Stimulated activated CD8-positive, alpha-beta memory T cell treated with anti-CD3 and anti-CD28 coated beads, Interleukin-7, amount 100 ng/mL, for 1 hour (primary cell): ENCODE data around the gene SORCS2.

ENCODE experiments used
- DNase-seq, 2 donors: peaks; one replicate each; pipeline ENCODE4 v3.0.0-alpha.2; 2020; ENCODE audit warnings: low read depth in 2 of 2

The SORCS2 gene

GRCh38 chr4:7356667-7357310 lies 164.5 kb downstream of the SORCS2 start:
- DNase-seq: no peak

- DNase-seq: no peak
These were observed 165.0 kb downstream of the SORCS2 start for GRCh38 chr4:7357323-7357722.

DNA sequence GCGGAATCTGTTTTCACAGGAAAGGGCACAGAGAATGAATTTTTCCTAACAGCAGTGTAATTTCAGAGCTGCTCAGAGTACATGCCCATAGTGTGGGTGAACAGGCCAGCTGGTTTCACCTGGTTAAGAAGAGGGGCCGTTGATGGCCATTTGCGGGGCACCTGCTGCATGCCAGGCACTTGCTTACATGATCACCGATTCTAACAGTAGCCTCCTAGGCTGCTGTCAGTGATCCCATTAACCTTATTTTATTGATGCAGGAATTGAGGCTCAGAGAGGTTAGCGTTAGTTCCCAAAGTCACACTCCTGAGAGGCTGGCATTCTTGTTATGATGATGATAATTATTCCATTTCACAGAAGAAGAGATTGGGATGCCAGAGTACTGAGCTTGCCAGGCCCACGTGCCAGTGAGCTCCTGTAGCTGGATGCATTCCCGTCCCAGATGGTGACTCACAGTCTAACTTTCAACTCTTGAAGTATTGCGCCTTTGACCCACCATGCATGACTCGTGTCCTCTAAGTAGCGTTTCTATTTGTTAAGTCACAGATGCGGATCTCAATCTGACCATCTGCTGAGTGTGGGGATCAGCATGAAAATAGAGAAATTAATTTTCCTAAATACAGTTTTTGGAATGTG lies 165.9 kb downstream of the SORCS2 start:
- DNase-seq: no peak

- DNase-seq: no peak
These were observed 167.2 kb downstream of the SORCS2 start for GRCh38 chr4:7359400-7360062.

- DNase-seq: no peak
These were observed 168.5 kb downstream of the SORCS2 start for GRCh38 chr4:7360806-7361205.

DNA sequence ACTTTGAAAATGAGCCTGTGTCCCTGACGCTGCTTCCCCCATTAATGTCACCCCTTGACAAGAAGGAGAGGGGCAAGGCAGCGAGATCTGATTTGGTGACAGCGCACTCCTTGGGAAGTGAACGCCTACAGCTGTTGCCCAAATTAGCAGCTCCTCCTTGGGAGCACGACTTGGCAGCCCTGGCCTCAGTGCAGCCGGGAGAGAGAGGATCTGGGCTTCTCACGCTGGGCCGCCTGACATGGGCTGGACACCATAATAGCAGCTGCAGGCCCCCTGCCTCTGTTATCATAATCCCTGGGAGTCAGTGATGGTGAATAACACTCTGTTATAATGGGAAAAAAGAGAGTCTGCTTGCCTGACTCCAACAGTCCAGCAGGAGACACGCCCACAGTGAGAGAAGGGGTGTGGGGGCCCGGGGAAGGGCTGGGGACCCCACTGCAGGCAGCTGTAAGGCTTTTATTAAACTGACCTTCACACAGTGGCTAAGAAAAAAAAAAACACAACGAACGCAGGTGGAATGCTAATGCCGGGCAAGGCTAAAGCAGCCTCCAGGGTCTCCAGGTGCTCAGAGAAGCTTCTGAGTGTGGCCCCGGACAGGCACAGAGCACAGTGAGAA lies 169.1 kb downstream of the SORCS2 start:
- no peak for DNase-seq

GRCh38 chr4:7362341-7362740 lies 170.0 kb downstream of the SORCS2 start:
- DNase-seq: no peak

- no peak for DNase-seq
These were observed 170.6 kb downstream of the SORCS2 start for GRCh38 chr4:7362862-7363430.

GRCh38 chr4:7364979-7365378 lies 172.6 kb downstream of the SORCS2 start:
- no peak for DNase-seq

- DNase-seq: no peak
These were observed 173.3 kb downstream of the SORCS2 start for GRCh38 chr4:7365462-7366179.

DNA sequence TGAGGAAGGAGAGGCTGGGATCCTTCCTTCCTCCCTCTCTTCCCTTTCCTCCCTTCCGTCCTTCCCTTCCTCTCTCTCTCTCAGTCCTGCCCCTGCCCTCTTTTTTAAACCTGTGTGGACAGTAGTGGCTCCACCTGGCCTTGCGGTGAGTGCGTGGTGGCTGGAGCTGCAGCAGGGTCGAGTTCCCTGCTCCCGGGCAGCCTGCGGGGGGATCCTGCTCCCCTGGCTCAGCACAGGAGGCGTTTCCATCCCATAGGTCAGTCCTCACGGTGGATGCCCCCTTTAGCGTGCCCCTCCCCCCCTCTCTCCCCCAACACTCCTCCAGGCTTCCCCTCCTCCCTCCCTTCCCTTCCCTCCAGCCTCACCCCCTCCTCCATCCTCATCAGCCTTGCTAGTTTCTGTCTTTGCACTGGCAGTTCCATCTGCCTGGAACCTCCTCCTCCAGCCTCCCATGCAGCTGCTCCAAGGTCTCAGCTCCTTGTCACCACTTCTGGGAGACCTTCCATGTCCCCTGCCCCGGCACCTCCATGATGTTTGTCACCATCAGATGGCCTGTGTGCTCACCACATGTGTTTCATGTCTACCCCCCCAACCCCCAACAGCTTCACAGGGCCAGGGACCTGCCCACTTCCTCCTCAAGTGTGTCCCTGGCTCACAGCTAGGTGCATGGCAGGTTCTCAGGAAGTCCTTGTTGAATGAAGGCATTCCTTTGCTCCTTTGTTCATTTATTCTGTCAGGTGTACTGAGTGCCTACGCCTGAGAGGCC lies 174.0 kb downstream of the SORCS2 start:
- DNase-seq: no peak

DNA sequence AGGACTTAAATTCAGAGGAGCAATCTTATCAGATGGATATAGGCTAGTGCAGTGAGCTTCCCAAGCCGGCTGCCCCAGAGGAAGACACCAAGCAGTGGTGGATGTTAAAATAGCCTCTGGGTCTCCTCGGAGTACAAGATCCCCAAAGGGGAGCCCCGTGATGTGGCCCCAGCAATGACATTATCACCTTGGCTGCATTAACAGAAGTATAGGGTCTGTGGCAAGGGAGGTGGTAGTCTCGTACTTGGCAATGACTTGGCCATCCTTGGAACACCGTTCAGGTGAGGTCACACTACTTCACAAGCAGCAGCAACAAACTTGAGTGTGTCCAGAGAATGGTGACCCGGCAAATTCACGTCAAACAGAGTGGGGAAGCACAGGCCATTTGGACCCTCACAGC lies 174.6 kb downstream of the SORCS2 start:
- DNase-seq: no peak

DNA sequence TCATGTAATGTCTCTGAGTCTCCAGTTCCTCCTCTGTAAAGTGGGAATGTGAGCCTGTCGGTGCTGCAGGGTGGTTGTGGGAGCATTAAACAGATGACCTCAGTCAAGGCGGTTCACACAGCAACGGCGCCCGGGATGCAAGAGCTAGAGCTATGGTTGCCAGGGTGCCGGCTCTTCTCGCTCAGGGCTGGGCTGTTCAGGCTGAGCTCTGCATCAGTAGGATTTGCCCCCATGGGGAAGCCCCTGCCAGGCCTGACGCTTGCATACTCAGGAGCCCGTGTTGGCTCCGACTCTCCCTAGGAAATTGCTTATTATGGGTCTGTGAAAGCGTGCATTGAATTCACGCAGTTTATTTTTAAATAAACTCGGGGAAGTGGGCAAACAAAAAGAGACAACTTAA lies 175.1 kb downstream of the SORCS2 start:
- no peak for DNase-seq

DNA sequence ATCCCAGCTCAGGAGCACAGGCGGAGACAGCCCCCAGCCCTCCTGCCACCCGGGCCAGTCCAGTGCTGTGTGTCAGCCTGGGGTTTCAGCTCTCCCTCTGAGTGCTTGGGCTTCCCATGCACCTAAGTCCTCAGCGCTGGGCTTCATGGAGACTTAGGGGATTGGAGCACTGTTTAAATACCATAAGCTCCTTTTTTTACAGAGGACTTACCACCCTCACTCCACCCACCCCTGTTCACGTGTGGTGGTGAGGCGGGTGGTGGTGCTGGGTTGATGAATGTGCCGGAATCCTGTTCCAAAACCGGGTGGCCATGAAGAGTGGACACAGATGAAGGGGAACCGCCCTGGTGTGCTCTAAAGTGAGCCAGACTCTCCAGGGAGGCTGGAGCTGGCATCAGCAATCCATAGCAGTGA lies 175.5 kb downstream of the SORCS2 start:
- DNase-seq: no peak

- no peak for DNase-seq
These were observed 176.0 kb downstream of the SORCS2 start for GRCh38 chr4:7368296-7368695.

DNA sequence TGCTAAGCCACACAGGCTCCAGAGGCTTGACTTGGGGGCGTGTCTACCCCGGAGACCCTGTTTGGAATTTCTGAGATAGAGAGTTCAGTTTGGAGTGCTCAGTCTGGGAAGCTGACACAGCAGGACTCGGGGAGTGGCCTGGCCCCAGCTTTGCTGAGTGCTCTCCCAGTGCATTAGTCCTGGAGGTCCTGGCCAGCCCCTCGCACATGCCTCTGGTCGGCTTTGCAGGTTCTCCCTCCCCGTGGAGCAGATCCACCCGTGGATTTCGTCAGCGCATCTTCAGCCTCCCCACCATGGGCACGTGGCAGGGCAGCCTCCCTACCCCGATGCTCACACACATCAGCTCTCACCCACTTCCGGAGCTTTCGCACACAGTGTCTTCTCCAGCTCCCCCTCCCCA lies 177.2 kb downstream of the SORCS2 start:
- no peak for DNase-seq

DNA sequence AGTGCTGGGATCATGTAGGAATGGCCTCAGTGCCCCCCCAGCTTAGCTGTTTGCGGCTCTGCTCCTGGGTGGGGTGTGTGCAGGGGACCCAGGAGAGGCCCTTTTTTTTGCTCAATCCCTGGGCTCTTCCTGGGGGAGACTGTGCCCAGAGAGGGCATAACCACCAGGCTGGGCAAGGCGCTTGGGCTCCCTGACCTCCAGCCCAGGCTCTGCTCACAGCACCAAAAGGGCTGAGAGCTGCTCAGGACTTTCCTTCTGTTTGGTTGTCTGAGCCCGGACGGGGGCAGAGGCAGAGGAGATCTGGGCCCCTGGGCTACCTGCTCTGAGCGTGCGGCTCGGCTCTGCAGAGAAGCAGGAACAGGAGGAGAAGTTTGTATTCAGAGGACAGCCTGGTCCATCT lies 177.7 kb downstream of the SORCS2 start:
- DNase-seq: no peak

- DNase-seq: no peak
These were observed 179.0 kb downstream of the SORCS2 start for GRCh38 chr4:7371210-7371941.

DNA sequence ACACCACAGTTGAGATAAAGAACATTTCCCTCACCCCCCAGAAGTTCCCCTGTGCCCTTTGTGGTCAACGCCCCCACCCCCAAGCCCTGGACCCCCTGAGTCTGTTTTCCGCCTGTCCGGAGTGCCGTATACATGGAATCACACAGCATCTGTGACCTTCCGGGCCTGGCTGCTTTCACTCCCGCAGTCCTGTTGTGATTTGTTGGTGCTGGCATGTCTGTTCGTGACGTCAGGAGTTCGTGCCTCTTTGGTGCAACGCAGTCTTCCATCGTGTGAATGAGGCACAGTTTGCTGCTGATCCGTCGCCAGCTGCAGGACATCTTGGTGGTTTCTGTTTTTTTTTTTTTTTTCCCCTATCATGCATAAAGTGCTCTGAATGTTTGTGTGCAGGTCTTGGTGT lies 180.3 kb downstream of the SORCS2 start:
- no peak for DNase-seq

- no peak for DNase-seq
These were observed 182.2 kb downstream of the SORCS2 start for GRCh38 chr4:7374571-7374970.
